ENCODE data around the gene TRAPPC8. TPM values are rescaled to one million over a fixed set of nuclear protein-coding genes. Genes with fewer than 3 reads are reported as not detected.

TRAPPC8 gene
- 30.9 and 39.5 TPM in 2 replicates for polyA plus RNA-seq (2011; rRNA removed)
- polyA minus RNA-seq (2011; rRNA and poly(A)+ RNA removed) = 32.6 and 41.6 TPM in 2 replicates

GRCh38 chr18:31942999-31943877 is at the start of gene TRAPPC8:
Gene TRAPPC8, minus strand, starts transcription at chr18:31943128. Its CDS starts 364 bp downstream, at chr18:31942764.
- DNase-seq (ENCODE audit: low read depth) = peak; percentile 84
- no peak for TF ChIP-seq CTCF (IDR thresholded peaks at IDR 0.05; ENCODE audit: insufficient read depth, low read depth, low read length)

GRCh38 chr18:31990823-31991222 is 47.9 kb upstream of the TRAPPC8 start:
- Histone ChIP-seq H3K27me3 (ENCODE audit: control insufficient read depth, insufficient read depth, low read length) (no peaks in the 10 kb centered on the region), H3K4me3 (ENCODE audit: low read depth, low read length) (no peak overlapping the region), H3K36me3 (ENCODE audit: control insufficient read depth, insufficient read depth, low read length) (no peaks in the 10 kb centered on the region)
- ChIA-PET CTCF (no interaction called here), POLR2A (no interaction called here)
- TF ChIP-seq CTCF (IDR thresholded peaks at IDR 0.05; ENCODE audit: insufficient read depth, low read depth, low read length) = no peak
- DNase-seq (ENCODE audit: low read depth) = no peak

More at GRCh38 chr18:31942999-31943877, at the start of gene TRAPPC8:
- H3K27me3 ChIP-seq (ENCODE audit: control insufficient read depth, insufficient read depth, low read length) = no peaks in the 10 kb centered on the region
- H3K36me3 ChIP-seq (ENCODE audit: control insufficient read depth, insufficient read depth, low read length) = no peaks in the 10 kb centered on the region
- H3K4me3 ChIP-seq (ENCODE audit: low read depth, low read length) = peak within 1 kb of the TSS; percentile 97
- CTCF ChIA-PET = interaction anchor here (3.0 kb wide), 1 partner anchor 34 kb away, joined by 8 read pairs; no protein-coding TSS in a partner anchor
- POLR2A ChIA-PET = no interaction called here

- Histone ChIP-seq H3K36me3 (ENCODE audit: control insufficient read depth, insufficient read depth, low read length) (no peaks in the 10 kb centered on the region), H3K4me3 (ENCODE audit: low read depth, low read length) (no peak overlapping the region), H3K27me3 (ENCODE audit: control insufficient read depth, insufficient read depth, low read length) (no peaks in the 10 kb centered on the region)
- ChIA-PET POLR2A (no interaction called here), CTCF (interaction anchor here (1.2 kb wide), 1 partner anchor 8 kb away, joined by 5 read pairs; no protein-coding TSS in a partner anchor)
- TF ChIP-seq CTCF (IDR thresholded peaks at IDR 0.05; ENCODE audit: insufficient read depth, low read depth, low read length) = no peak
- DNase-seq (ENCODE audit: low read depth) = no peak
These were observed 41.0 kb upstream of the TRAPPC8 start for GRCh38 chr18:31983976-31984375.

GRCh38 chr18:31983020-31983419 is 40.1 kb upstream of the TRAPPC8 start:
- CTCF ChIA-PET = no interaction called here
- no peak for TF ChIP-seq CTCF (IDR thresholded peaks at IDR 0.05; ENCODE audit: insufficient read depth, low read depth, low read length)
- H3K36me3 ChIP-seq (ENCODE audit: control insufficient read depth, insufficient read depth, low read length) = no peaks in the 10 kb centered on the region
- no peaks in the 10 kb centered on the region for H3K27me3 ChIP-seq (ENCODE audit: control insufficient read depth, insufficient read depth, low read length)
- no peak for DNase-seq (ENCODE audit: low read depth)
- no peak overlapping the region for H3K4me3 ChIP-seq (ENCODE audit: low read depth, low read length)
- POLR2A ChIA-PET = no interaction called here

- no peak for TF ChIP-seq CTCF (IDR thresholded peaks at IDR 0.05; ENCODE audit: insufficient read depth, low read depth, low read length)
- POLR2A ChIA-PET = no interaction called here
- Histone ChIP-seq H3K36me3 (ENCODE audit: control insufficient read depth, insufficient read depth, low read length) (no peaks in the 10 kb centered on the region), H3K27me3 (ENCODE audit: control insufficient read depth, insufficient read depth, low read length) (no peaks in the 10 kb centered on the region), H3K4me3 (ENCODE audit: low read depth, low read length) (no peak overlapping the region)
- CTCF ChIA-PET = interaction anchor here (0.9 kb wide), 1 partner anchor 425 kb away, joined by 3 read pairs; no protein-coding TSS in a partner anchor
- DNase-seq (ENCODE audit: low read depth) = no peak
These were observed 37.9 kb upstream of the TRAPPC8 start for GRCh38 chr18:31980863-31981262.

Measured in BJ (cell line).